IPS-18c (cell line): Measurements from ENCODE around the gene ZNF714.

Experiments used
- H3K4me3 ChIP-seq: 2 replicates; pipeline ENCODE4 v1.7.0; 2013; ENCODE audit warnings: low read depth, mild to moderate bottlenecking, low read length, moderate library complexity; ENCODE audit not compliant: insufficient read depth
- H3K9me3 ChIP-seq: one replicate; pipeline ENCODE4 v1.6.1; 2013; ENCODE audit warnings: mild to moderate bottlenecking, low read length, moderate library complexity; ENCODE audit not compliant: control insufficient read depth, insufficient read depth

Gene ZNF714

GRCh38 chr19:21164541-21164940 lies 82.5 kb downstream of the ZNF714 start:
- peaks cover 2% of the 10 kb centered on the region for H3K9me3 ChIP-seq

GRCh38 chr19:21166436-21166835 lies 84.4 kb downstream of the ZNF714 start:
- no peak overlapping the region for H3K4me3 ChIP-seq
- H3K9me3 ChIP-seq: peaks cover 2% of the 10 kb centered on the region

More at GRCh38 chr19:21164541-21164940, 82.5 kb downstream of the ZNF714 start:
- H3K4me3 ChIP-seq: no peak overlapping the region
